ENCODE results near the gene ADGRD1.

Gene ADGRD1

GRCh38 chr12:131024721-131025120 is 71.0 kb downstream of the ADGRD1 start:
- no peak for DNase-seq (ENCODE audit: low read depth)

- DNase-seq (ENCODE audit: low read depth) = no peak
These were observed 71.5 kb downstream of the ADGRD1 start for GRCh38 chr12:131025234-131025633.

GRCh38 chr12:131025939-131026702 is 72.4 kb downstream of the ADGRD1 start:
- DNase-seq (ENCODE audit: low read depth) = no peak

- DNase-seq (ENCODE audit: low read depth) = no peak
These were observed 73.0 kb downstream of the ADGRD1 start for GRCh38 chr12:131026754-131027153.

GRCh38 chr12:131027264-131027663 is 73.6 kb downstream of the ADGRD1 start:
- DNase-seq (ENCODE audit: low read depth) = no peak

- no peak for DNase-seq (ENCODE audit: low read depth)
These were observed 74.3 kb downstream of the ADGRD1 start for GRCh38 chr12:131027876-131028586.

GRCh38 chr12:131028587-131029338 is 75.1 kb downstream of the ADGRD1 start:
- no peak for DNase-seq (ENCODE audit: low read depth)

- no peak for DNase-seq (ENCODE audit: low read depth)
These were observed 77.0 kb downstream of the ADGRD1 start for GRCh38 chr12:131030472-131031328.

GRCh38 chr12:131032082-131032750 is 78.5 kb downstream of the ADGRD1 start:
- no peak for DNase-seq (ENCODE audit: low read depth)

GRCh38 chr12:131033486-131033885 is 79.8 kb downstream of the ADGRD1 start:
- no peak for DNase-seq (ENCODE audit: low read depth)

- no peak for DNase-seq (ENCODE audit: low read depth)
These were observed 80.3 kb downstream of the ADGRD1 start for GRCh38 chr12:131033886-131034482.

- DNase-seq (ENCODE audit: low read depth) = no peak
These were observed 81.0 kb downstream of the ADGRD1 start for GRCh38 chr12:131034631-131035244.

GRCh38 chr12:131035245-131035681 is 81.6 kb downstream of the ADGRD1 start:
- DNase-seq (ENCODE audit: low read depth) = no peak

- DNase-seq (ENCODE audit: low read depth) = no peak
These were observed 84.5 kb downstream of the ADGRD1 start for GRCh38 chr12:131038159-131038558.

GRCh38 chr12:131038961-131039950 is 85.5 kb downstream of the ADGRD1 start:
- no peak for DNase-seq (ENCODE audit: low read depth)

GRCh38 chr12:131040491-131040890 is 86.8 kb downstream of the ADGRD1 start:
- DNase-seq (ENCODE audit: low read depth) = no peak

- DNase-seq (ENCODE audit: low read depth) = no peak
These were observed 87.7 kb downstream of the ADGRD1 start for GRCh38 chr12:131041216-131041967.
